ENCODE data around the gene GNG4. TPM values are rescaled to one million over a fixed set of nuclear protein-coding genes. Genes with fewer than 3 reads are reported as not detected.

GNG4 gene
- total and polyA plus RNA-seq, 2 donors (not counting 3 experiments of a cell fraction or from before 2014, with no cell fraction given): 0.10 TPM; not detected in 1

Small RNAs within 50 kb of the gene (small RNA-seq; reads per million reads assigned to genes)
- gene MTCO3P46 (ENCODE audit: insufficient read depth, insufficient read length, low read depth, low replicate concordance) (not detected), gene MTND4LP21 (ENCODE audit: insufficient read depth, insufficient read length, low read depth, low replicate concordance) (not detected)

Other genes with a start within 250 kb of the GNG4 start
- 30.0 and 32.2 TPM in 2 replicates for gene B3GALNT2, start 145.3 kb downstream of the GNG4 start, total RNA-seq
- 8.7 and 12.0 TPM in 2 replicates for gene B3GALNT2, start 145.3 kb downstream of the GNG4 start, polyA plus RNA-seq
- gene LYST, start 217.1 kb upstream of the GNG4 start, total RNA-seq: 8.9 and 9.6 TPM in 2 replicates
- gene LYST, start 217.1 kb upstream of the GNG4 start, polyA plus RNA-seq: 2.5 and 3.1 TPM in 2 replicates

All from endothelial cell of umbilical vein (primary cell).